ENCODE results near the gene CSF1. TPM values are rescaled to one million over a fixed set of nuclear protein-coding genes. Genes with fewer than 3 reads are reported as not detected.

The CSF1 gene
- total and polyA plus RNA-seq, 2 experiments from 2014 or later, result 1.4 to 3.5 TPM

- Histone ChIP-seq H3K79me2 (replicated peaks; ENCODE audit: insufficient read depth) (no peaks in the 10 kb centered on the region), H4K20me1 (replicated peaks; ENCODE audit: insufficient read depth) (no peaks in the 10 kb centered on the region), H3F3A (replicated peaks; ENCODE audit: low read depth) (no peaks in the 10 kb centered on the region), H3K4me3 (no peak overlapping the region), H3K27ac (ENCODE audit: low read depth) (no peak overlapping the region), H3K4me2 (no peak overlapping the region), H3K27me3 (ENCODE audit: insufficient read depth) (no peaks in the 10 kb centered on the region), H3K9me2 (ENCODE audit: insufficient read depth) (peaks cover 5% of the 10 kb centered on the region), H3K36me3 (ENCODE audit: insufficient read depth) (no peaks in the 10 kb centered on the region), H2AFZ (no peak overlapping the region), H3K4me1 (ENCODE audit: insufficient read depth) (peaks cover 28% of the 10 kb centered on the region)
- Mint-ChIP-seq H3K36me3 (ENCODE audit: low read depth) (no peaks in the 10 kb centered on the region), H3K4me3 (no peak overlapping the region), H3K4me1 (peaks cover 53% of the 10 kb centered on the region), H3K9me3 (no peaks in the 10 kb centered on the region), H3K27ac (no peak overlapping the region), H3K27me3 (ENCODE audit: insufficient read depth, low read depth, poor library complexity) (peaks cover 9% of the 10 kb centered on the region)
- TF ChIP-seq CREB1 (CRISPR knock-in tag; IDR thresholded peaks at IDR 0.05; ENCODE audit: low read depth) (no peak), JUNB (IDR thresholded peaks at IDR 0.05; ENCODE audit: unreplicated experiment) (no peak), POLR2AphosphoS5 (IDR thresholded peaks at IDR 0.05; ENCODE audit: low read depth) (no peak), CTCF (conservative IDR thresholded peaks at IDR 0.05; ENCODE audit: low read depth in 2 of 2) (no peak), REST (IDR thresholded peaks at IDR 0.05; ENCODE audit: unreplicated experiment) (no peak), EZH2 (IDR thresholded peaks at IDR 0.05; ENCODE audit: low read depth, unreplicated experiment) (no peak)
- no peak for ATAC-seq
- DNase-seq (ENCODE audit: low spot score), result no peak
Measured at GRCh38 chr1:109874445-109874844, 36.2 kb upstream of the CSF1 start.

GRCh38 chr1:109875874-109876273, 34.8 kb upstream of the CSF1 start:
- no peaks in the 10 kb centered on the region for H3F3A ChIP-seq (replicated peaks; ENCODE audit: low read depth)
- Mint-ChIP-seq H3K9me3 (no peaks in the 10 kb centered on the region), H3K4me1 (peaks cover 58% of the 10 kb centered on the region), H3K27me3 (ENCODE audit: insufficient read depth, low read depth, poor library complexity) (peaks cover 9% of the 10 kb centered on the region), H3K36me3 (ENCODE audit: low read depth) (no peaks in the 10 kb centered on the region), H3K27ac (no peak overlapping the region), H3K4me3 (no peak overlapping the region)
- peaks cover 28% of the 10 kb centered on the region for H3K4me1 ChIP-seq (ENCODE audit: insufficient read depth)
- H3K4me3 ChIP-seq, result no peak overlapping the region
- DNase-seq (ENCODE audit: low spot score) (no peak), ATAC-seq (no peak)
- H4K20me1 ChIP-seq (replicated peaks; ENCODE audit: insufficient read depth), result no peaks in the 10 kb centered on the region
- H3K79me2 ChIP-seq (replicated peaks; ENCODE audit: insufficient read depth), result no peaks in the 10 kb centered on the region
- no peak for TF ChIP-seq REST (IDR thresholded peaks at IDR 0.05; ENCODE audit: unreplicated experiment)
- H2AFZ ChIP-seq, result no peak overlapping the region
- peaks cover 5% of the 10 kb centered on the region for H3K9me2 ChIP-seq (ENCODE audit: insufficient read depth)
- no peak overlapping the region for H3K27ac ChIP-seq (ENCODE audit: low read depth)
- no peaks in the 10 kb centered on the region for H3K36me3 ChIP-seq (ENCODE audit: insufficient read depth)
- H3K4me2 ChIP-seq, result no peak overlapping the region
- no peaks in the 10 kb centered on the region for H3K27me3 ChIP-seq (ENCODE audit: insufficient read depth)

Measured in GM23338 (cell line).